Skeletal muscle tissue (tissue), 4 donors: ENCODE measurements around the gene ARRDC2. TPM values are rescaled to one million over a fixed set of nuclear protein-coding genes. Genes with fewer than 3 reads are reported as not detected.

Experiments
- H3K27ac ChIP-seq: one replicate; pipeline ENCODE4 v1.7.0; 2013; ENCODE audit warnings: mild to moderate bottlenecking, low read depth, low read length, inconsistent platforms
- H3K27me3 ChIP-seq, 3 donors: one replicate each; pipeline ENCODE4 v1.7.0; 2013; ENCODE audit warnings: low read length in 3 of 3; ENCODE audit not compliant: control insufficient read depth in 3 of 3, insufficient read depth in 3 of 3
- H3K36me3 ChIP-seq, 3 donors: one replicate each; pipeline ENCODE4 v1.7.0; 2013; ENCODE audit warnings: low read length in 3 of 3; ENCODE audit not compliant: control insufficient read depth in 3 of 3, insufficient read depth in 3 of 3
- H3K4me1 ChIP-seq, 3 donors: one replicate each; pipeline ENCODE4 v1.7.0; 2013; ENCODE audit warnings: low read length in 3 of 3, mild to moderate bottlenecking in 3 of 3; ENCODE audit not compliant: control insufficient read depth in 3 of 3, insufficient read depth in 3 of 3
- H3K4me3 ChIP-seq, 3 donors: one replicate each; pipeline ENCODE4 v1.7.0; 2013; ENCODE audit warnings: low read length in 3 of 3
- H3K9ac ChIP-seq, 3 donors: one replicate each; pipeline ENCODE4 v1.7.0; 2013; ENCODE audit warnings: low read length in 3 of 3, mild to moderate bottlenecking in 3 of 3, moderate library complexity in 2 of 3, low read depth in 1 of 3
- H3K9me3 ChIP-seq, 3 donors: one replicate each; pipeline ENCODE4 v1.7.0; 2013; ENCODE audit warnings: low read length in 3 of 3; ENCODE audit not compliant: control insufficient read depth in 3 of 3
- total RNA-seq: library from RNA; depleted of rRNA; stranded (reverse); fragments of >200 nt; gene quantifications from one replicate; pipeline ENCODE4 v1.2.3, GENCODE V29; 2014
- donor health status: Osteomylitis.

Gene ARRDC2
- total RNA-seq, 1 donor from 2014 or later, result 5.7 TPM

DNA sequence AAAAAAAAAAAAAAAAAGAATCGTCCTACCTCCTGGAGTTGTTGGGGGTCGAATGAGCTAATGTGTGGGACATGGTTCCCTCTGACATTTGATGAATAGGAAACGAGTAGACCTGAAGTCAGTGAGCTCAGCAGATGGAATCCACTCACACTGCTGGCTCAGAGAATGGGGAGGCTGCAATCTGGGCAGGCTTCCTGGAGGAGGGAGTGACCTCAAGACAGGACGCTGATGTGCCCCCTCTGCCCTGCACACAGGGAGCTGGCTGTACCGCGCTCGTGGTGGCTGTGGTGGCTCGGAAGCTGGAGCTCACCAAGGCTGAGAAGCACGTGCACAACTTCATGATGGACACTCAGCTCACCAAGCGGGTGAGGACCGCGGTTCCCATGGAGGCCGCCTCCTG, 19.8 kb upstream of the ARRDC2 start:
- Histone ChIP-seq H3K27ac (no peak overlapping the region), H3K4me1 (no peaks in the 10 kb centered on the region), H3K9ac (no peak overlapping the region), H3K9me3 (no peaks in the 10 kb centered on the region), H3K4me3 (no peak overlapping the region), H3K36me3 (no peaks in the 10 kb centered on the region), H3K27me3 (peaks cover 14 to 19% (median 15%) of the 10 kb centered on the region in 3 donors)

GRCh38 chr19:17989425-17990094, 18.4 kb upstream of the ARRDC2 start:
- Histone ChIP-seq H3K27me3 (peaks cover 13 to 15% (median 14%) of the 10 kb centered on the region in 3 donors), H3K27ac (no peak overlapping the region), H3K4me3 (no peak overlapping the region), H3K9ac (no peak overlapping the region), H3K4me1 (no peaks in the 10 kb centered on the region), H3K36me3 (no peaks in the 10 kb centered on the region), H3K9me3 (no peaks in the 10 kb centered on the region)

DNA sequence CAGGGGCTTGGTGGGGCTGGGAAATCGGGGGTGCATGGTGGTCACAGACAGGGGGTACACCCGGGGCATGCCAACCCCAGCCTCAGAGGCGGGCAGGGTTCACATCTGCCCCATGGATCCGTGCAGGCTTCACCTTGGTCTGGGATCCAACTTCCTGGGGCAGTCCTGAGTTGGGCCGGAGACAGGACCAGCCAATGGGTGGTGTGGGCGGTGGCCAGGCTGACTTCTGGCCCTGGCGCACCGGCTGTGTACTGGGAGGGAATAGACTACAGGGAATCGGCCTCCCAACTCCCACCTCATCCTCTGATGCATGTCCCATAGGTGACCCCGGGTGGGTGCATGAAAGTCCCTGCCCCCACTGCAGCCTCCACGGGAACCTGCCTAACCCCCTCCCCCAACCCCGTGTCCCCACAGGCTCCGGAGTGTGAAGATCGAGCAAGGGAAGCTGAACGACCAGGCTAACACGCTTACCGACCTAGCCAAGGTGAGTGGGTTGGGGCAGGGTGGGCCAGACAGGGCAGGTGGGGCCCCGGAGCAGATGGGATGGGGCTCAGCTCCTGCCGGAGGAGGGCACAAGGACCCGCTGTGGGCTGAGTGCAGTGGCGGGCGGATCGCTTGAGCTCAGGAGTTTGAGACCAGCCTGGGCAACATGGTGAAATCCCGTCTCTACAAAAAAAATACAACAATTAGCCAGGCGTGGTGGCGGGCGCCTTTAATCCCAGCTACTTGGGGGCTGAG, 14.7 kb upstream of the ARRDC2 start:
- Histone ChIP-seq H3K27ac (no peak overlapping the region), H3K36me3 (no peaks in the 10 kb centered on the region), H3K9ac (no peak overlapping the region), H3K4me3 (no peak overlapping the region), H3K27me3 (peaks cover 3 to 8% (median 8%) of the 10 kb centered on the region in 3 donors), H3K9me3 (no peaks in the 10 kb centered on the region), H3K4me1 (no peaks in the 10 kb centered on the region)

DNA sequence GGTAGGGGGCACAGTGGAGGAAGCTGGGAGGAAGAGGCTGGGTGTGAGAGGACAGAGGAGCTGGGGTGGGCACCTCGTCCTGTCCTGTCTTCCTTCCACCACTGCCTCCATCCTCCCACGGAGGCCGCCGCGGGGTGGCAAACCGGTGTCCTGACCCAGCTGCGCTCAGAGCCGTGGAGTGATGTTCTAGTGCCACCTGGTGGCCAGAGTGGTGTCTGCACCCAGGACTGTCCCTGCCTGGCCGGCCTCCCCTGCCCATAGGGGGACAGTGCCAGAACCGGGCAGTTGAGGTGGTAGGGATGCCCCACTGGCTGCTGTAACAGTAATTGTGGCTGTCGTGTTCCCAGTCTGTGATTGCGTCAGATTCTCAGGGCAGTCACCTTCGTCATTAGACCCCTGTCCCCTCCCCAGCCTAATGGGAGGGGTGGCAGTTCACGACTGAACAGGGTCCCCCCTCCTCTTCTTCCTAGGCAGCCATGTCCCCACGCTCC, 11.1 kb upstream of the ARRDC2 start:
- H3K36me3 ChIP-seq, result no peaks in the 10 kb centered on the region
- no peak overlapping the region for H3K27ac ChIP-seq
- no peak overlapping the region for H3K9ac ChIP-seq
- no peak overlapping the region for H3K4me3 ChIP-seq
- no peaks in the 10 kb centered on the region for H3K9me3 ChIP-seq
- H3K27me3 ChIP-seq, result peaks cover 8 to 11% (median 9%) of the 10 kb centered on the region in 3 donors
- H3K4me1 ChIP-seq, result peaks cover 0 to 2% (median under 1%) of the 10 kb centered on the region in 3 donors

GRCh38 chr19:17997969-17998826, 9.8 kb upstream of the ARRDC2 start:
- Histone ChIP-seq H3K36me3 (no peaks in the 10 kb centered on the region), H3K9ac (no peak overlapping the region), H3K9me3 (no peaks in the 10 kb centered on the region), H3K27me3 (peaks cover under 1 to 12% (median 11%) of the 10 kb centered on the region in 3 donors), H3K4me3 (no peak overlapping the region), H3K4me1 (peaks cover 0 to 6% (median 6%) of the 10 kb centered on the region in 3 donors), H3K27ac (no peak overlapping the region)

DNA sequence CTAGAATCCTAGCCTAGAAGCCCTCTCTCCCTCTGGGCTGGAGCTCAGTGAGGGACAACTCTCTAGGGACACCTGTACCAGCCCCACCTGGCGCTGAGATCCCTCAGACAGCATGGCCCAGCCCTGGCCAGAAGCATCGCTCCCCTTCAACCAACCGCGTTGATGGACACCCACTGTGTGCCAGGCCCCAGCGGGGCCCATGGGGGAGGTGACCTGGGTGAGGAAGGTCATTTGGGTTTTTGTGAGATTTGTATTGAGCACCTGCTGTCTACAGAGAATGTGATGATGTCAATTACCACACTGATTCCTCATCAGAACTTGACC, 9.2 kb upstream of the ARRDC2 start:
- H3K36me3 ChIP-seq, result no peaks in the 10 kb centered on the region
- H3K4me3 ChIP-seq, result no peak overlapping the region
- H3K9me3 ChIP-seq, result no peaks in the 10 kb centered on the region
- H3K27me3 ChIP-seq, result peaks cover 0 to 12% (median 11%) of the 10 kb centered on the region in 3 donors
- H3K4me1 ChIP-seq, result peaks cover 0 to 6% (median 6%) of the 10 kb centered on the region in 3 donors
- no peak overlapping the region for H3K9ac ChIP-seq
- no peak overlapping the region for H3K27ac ChIP-seq

DNA sequence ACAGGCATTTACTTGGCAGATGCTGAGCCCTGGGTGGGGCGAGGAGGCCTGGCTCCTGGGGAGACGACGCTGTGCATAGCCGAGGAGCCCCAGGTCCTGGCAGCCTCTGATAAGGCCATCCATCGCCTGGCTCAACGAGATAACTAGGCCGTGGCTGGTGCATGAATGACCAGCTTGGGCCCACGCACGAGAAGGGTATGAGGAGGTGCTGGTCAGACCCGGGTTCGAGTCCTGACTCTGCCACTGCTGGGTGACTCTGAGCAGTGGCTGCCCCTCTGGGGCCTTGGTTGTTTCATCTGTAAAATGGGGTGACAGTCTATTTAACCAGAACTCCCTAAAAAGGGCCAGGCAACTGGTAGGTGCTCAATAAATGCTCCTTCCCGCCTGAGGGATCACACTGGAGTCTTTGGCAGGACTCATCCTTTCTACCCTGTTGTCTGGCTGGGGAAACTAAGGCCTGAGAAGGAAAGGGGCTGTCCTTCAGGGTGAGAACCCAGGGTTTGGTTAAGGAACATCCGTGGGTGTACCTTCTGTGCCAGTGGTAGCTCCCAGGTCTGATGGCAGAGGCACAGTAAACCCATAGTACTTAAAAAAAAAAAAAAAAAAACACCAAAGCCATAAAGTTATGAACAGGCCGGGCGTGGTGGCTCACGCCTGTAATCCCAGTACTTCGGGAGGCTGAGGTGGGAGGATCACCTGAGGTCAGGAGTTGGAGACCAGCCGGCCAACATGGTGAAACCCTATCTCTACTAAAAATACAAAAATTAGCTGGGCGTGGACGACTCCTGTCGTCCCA, 8.1 kb upstream of the ARRDC2 start:
- Histone ChIP-seq H3K27me3 (peaks cover 0 to 12% (median 11%) of the 10 kb centered on the region in 3 donors), H3K36me3 (no peaks in the 10 kb centered on the region), H3K9me3 (no peaks in the 10 kb centered on the region), H3K27ac (peak overlapping the region; percentile 40), H3K4me1 (peaks cover 0 to 6% (median 6%) of the 10 kb centered on the region in 3 donors), H3K4me3 (no peak overlapping the region), H3K9ac (no peak overlapping the region)

DNA sequence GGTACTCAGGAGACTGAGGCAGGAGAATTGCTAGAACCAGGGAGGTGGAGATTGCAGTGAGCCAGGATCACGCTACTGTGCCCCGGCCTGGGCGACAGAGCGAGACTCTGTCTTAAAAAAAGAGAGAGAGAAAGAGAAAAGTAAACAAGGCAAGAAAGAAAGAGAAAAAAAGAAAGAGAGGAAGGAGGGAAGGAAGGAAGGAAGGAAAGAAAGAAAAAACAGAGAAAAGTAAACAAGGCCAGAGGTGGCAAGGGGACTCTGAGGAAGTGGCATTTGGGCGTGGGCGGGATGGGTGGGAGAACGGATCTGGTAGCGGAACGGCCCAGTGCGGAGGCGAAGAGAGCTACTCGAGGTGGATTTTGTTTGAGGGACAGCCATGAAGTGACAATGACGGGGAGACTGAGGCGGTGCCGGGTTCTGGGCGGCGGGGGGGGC, 7.5 kb upstream of the ARRDC2 start:
- Histone ChIP-seq H3K4me3 (no peak overlapping the region), H3K27me3 (peaks cover 0 to 12% (median 11%) of the 10 kb centered on the region in 3 donors), H3K9me3 (no peaks in the 10 kb centered on the region), H3K27ac (peak overlapping the region; percentile 40), H3K36me3 (no peaks in the 10 kb centered on the region), H3K9ac (peak overlapping the region in 1 of 3 donors; percentile 32), H3K4me1 (peaks cover 0 to 6% (median 6%) of the 10 kb centered on the region in 3 donors)
